Activated effector memory CD4-positive, alpha-beta T cell treated with anti-CD3 and anti-CD28 coated beads, Interleukin-2, amount 50 U/mL, for 16 hours (primary cell): ENCODE results near the gene KRTAP19-4.
"Not testable (repeated sequence)": the region's sequence is repeated elsewhere in the genome, so short reads cannot be mapped to it uniquely, and the experiment has no call there.

Experiments
- DNase-seq: peaks from one replicate; pipeline ENCODE4 v3.0.0-alpha.2; 2020

The KRTAP19-4 gene, protein sequence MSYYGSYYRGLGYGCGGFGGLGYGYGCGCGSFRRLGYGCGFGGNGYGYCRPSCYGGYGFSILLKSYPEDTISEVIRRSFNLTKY

DNA sequence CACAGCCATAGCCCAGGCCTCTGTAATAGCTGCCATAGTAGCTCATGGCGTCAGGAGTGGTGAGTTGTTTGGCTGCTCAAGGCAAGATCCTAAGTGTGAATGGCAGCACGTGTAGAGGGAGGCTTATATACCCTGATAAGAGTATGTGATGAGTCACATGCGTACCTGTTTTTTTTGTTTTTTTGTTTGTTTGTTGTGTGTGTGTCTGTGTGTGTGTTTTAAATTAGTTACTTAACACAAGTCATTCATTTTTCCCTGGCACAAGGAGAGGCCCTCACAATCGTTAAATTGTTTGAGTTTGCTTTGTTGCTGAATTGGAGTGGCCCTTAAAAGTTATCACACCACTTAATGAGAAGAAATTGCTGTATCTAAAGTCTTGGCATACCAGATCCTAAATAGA lies at the start of gene KRTAP19-4:
KRTAP19-4 (minus strand) TSS at position 101 of the 400 bp plus-strand sequence; CDS start at position 46, 55 bp downstream.
- no peak for DNase-seq

DNA sequence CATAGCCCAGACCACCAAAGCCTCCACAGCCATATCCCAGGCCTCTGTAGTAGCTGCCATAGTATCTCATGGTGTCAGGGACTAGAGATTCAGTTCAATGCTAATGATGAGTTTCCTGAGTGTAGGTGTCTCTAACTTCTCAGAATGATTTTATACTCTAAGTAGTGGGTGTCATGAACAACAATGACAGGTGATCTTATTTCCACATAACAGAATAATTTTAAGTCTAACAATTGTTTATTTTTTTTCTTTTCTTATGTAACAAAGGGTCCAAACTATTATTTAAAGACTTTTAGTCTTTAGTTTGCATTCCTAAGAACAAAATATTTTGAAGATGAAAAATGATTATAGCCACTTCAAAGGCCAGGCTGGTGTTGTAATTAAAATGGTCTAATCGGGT lies 44.8 kb upstream of the KRTAP19-4 start, which contains the start of gene KRTAP19-6:
KRTAP19-6 (minus strand) TSS at position 101 of the 400 bp plus-strand sequence; CDS start at position 70, 31 bp downstream.
- DNase-seq: no peak

DNA sequence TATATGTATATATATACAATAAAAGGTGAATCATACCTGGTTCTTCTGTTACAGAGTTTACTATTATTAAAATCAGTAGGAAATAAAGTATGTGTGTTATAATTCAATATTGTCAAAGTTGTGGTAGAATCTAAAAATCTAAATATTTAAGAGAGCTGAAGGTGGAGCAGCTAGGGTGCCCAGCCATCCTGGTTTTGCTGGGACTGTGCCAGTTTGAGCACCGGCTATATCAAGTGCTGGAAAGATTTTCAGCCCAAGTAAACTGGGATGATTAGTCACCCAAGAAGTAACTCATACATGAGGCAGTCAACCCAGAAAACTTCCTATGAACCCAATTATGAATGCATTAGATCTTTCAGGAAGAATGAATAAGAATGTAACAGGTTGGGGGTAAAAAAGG lies 21.9 kb upstream of the KRTAP19-4 start:
- DNase-seq: no peak

DNA sequence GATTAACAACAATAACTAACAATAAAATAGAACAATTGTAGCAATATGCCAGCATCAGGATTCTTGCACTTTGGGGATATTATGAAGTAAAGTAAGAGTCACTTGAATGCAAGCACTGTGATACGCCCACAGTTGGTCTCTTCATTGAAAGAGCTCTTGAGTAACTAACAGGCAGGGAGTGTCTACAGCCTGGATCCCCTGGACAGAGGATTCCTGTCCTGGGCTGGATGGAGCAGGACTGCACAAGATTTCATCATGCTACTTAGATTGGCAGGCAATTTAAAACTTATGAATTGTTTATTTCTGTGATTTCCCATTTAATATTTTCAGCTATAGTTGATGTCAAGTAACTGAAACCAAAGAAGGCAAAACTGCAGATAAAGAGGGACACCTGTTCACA lies 18.7 kb upstream of the KRTAP19-4 start:
- DNase-seq: no peak

DNA sequence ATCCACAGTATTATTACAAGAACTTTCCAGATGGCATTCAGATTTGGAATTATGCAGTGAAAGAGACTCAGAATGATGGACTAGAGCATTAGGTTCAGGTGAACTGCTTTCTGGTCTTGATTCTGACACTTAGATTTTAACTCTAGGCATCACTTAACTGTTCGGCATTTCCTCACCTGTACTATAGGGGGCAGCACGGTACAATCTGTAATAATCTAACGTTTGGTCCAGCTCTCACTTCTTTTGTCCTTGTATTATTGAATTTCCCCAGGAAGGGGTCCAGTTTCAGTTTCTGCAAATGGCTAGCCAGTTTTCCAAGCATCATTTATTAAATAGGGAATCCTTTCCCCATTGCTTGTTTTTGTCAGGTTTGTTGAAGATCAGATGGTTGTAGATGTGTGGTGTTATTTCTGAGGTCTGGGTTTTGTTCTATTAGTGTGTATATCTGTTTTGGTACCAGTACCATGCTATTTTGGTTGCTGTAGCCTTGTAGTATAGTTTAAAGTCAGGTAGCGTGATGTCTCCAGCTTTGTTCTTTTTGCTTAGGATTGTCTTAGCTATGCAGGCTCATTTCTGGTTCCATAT lies 8.7 kb upstream of the KRTAP19-4 start:
- not testable (repeated sequence) for DNase-seq

DNA sequence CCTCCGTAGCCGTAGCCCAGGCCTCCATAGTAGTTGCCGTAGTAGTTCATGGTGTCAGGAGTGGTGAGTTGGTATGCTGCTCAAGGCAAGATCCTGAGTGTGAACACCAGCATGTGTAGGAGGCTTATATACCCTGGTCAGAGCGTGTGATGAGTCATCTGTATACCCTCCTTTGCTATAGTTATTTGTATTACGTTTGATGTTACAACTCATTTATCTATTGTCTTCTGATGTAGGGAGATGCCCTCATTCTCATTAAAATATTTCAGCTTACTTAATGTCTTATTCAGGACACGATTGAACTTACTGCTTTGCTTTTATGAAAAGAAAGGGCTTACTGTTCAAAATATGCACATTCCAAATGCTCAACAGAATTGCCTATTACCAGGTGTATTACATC lies 5.1 kb upstream of the KRTAP19-4 start, which contains the start of gene KRTAP19-5:
KRTAP19-5 (minus strand) TSS at position 101 of the 400 bp plus-strand sequence; CDS start at position 50, 51 bp downstream.
- no peak for DNase-seq

DNA sequence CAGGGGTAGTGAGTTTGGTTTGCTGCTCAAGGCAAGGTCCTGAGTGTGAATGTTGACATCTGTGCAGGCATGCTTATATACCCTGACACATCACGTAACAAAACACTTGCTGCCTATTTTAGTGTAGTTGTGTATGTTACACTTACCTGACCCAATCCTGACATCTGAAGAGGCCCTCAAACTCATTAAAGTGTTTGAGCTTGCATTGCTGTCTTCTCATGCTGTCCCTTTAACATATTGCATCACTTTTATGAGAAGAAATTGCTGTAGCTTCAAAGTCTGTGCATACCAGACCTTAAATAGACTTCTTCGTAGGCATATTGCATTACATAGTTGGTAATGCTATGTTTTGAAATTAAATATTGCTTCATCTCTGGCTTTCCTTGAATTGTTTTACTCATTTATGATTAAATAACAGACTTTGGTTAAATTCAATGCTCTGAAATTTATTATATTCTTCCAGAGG lies 5.0 kb downstream of the KRTAP19-4 start, which contains the start of gene KRTAP19-3:
KRTAP19-3 (minus strand) TSS at position 51 of the 466 bp plus-strand sequence. CDS start 56 bp downstream, outside the sequence.
- DNase-seq: no peak

DNA sequence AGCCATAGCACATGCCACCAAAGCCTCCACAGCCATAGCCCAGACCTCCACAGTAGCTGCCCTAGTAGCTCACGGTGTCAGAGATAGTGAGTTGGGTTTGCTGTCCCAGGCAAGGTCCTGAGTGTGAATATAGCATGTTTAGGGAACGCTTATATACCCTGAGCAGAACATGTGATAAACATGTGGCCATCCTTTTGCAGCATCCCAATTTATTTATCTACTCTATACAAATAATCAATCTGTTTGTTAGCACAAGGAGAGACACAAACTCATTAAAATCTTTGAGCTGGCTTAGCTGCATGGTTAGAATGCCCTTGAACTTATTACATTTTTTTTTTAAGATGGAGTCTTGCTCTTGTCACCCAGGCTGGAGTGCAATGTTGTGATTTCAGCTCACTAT lies 9.6 kb downstream of the KRTAP19-4 start, which contains the start of gene KRTAP19-2:
KRTAP19-2 (minus strand) TSS at position 101 of the 400 bp plus-strand sequence; CDS start at position 13, 88 bp downstream.
- DNase-seq: no peak

DNA sequence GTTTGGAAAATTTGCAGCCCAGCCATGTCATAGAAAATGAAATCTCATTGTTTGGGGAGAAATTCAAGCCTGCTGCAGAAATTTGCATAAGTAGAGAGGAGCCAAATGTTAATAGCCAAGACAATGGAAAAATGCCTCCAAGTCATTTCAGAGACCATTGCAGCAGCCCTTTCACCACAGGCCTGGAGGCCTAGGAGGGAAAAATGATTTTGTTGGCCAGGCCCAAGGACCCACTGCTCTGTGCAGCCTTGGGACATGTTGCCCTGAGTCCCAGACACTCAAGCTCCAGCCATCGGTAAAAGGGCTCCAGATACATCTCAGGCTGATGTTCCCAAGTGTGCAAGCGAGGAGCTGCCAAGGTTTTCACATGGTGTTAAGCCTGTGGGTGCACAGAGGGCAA lies 10.8 kb downstream of the KRTAP19-4 start:
- DNase-seq: no peak

DNA sequence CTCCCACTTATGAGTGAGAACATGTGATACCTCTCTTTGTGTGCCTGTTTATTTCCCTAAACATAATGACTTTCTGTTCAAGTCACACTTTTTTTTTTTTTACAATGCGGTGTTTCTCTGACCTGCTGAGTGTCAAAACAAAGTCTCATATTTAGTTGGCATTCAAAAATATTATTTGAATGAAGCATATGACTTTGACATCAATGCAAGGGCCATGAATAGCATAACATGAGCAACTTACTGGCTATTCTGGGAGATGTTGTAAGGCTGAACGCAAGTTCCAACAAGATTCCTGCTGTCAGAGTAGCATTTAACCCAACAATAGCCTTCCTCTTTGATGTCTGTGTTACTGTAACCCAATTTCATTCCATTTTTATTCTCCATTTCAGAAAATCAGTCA lies 14.8 kb downstream of the KRTAP19-4 start:
- DNase-seq: no peak

DNA sequence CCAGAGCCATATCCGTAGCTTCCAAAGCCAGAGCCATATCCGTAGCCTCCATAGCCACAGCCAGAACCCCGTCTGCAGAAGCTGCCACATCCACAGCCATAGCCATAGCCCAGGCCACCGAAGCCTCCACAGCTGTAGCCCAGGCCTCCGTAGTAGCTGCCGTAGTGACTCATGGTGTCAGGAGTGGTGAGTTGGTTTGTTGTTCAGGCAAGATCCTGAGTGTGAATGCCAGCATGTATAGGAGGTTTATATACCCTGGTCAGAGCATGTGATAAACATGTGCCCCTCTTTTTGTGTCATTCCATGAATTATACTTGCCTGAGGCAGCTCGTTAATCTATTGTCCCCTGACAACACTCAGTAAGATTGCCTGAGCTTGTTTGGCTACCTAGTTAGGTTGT lies 16.8 kb downstream of the KRTAP19-4 start, which contains the start of gene KRTAP19-1:
KRTAP19-1 (minus strand) TSS at position 223 of the 400 bp plus-strand sequence; CDS start at position 173, 50 bp downstream.
- no peak for DNase-seq

DNA sequence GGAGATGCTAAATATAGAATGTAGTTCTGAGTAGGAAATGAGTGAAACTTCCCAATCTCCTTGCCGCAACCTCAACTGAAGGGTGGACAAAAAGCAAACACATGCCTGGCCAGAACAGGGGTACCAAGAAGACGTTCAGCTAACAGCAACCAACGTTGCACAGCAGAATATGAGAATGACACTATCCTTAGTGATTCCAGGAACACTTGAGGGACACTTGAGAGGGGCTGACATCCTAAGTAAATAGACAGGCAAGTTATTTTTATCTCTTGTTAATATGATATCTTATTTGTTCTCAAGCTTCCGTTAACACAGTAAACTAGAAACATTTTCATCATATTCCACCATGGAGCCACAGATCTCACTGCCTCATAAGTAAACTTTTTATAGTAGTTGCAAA lies 17.7 kb downstream of the KRTAP19-4 start:
- DNase-seq: no peak

DNA sequence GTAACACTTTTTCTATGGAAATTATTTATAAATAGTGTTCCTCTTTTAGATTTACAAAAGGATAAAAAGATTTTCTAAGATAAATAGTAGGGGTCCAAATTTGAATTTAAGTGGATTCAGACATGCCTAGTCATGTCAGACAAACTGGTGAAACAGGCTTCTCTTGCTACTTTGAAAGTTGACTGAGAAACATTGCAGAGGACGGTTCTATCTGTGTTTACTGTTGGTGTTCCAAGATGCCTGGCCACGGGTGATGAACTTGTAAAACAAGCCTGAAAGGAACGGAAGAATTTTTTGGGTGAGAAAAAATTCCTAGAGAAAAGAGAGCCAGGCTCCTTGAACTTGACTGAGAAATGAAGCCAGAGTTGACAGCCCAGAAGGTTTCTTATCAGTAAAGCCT lies 19.0 kb downstream of the KRTAP19-4 start:
- no peak for DNase-seq

DNA sequence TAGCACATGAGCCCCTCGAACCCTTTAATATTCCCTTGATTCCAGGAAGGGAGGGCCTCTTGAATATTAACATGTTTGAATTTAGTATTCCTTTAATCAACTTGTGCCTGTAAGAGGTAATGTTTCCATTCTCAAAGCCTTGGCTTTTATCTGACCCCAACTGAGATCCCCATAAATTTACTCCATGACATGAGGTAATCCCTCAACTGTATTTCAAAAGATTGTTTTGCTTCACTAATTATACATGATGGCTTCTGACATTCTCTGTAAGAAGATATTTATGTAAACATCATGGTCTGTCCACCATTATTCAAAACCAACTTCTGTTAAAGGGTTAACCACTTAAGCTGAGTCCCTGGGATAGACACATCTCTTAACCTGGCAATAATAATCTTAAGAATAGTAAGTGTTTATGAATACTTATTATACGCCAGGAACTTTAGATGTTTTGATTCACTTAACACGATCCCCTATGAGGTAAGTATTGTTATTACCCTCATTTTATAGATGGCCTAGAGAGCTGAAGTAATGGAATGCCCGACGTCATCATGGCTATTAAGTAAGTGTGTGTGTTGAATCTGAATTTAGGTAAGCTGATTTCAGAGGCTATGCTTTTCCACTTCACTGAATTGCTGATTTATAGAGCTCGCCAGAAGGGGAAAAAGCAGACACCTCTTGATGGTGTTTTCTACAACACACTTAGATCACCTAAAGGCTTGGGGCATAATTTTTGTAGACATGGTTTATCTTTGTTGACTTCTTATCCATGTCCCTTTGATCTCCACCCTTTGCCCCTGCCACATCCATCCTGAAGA lies 27.9 kb downstream of the KRTAP19-4 start:
- DNase-seq: no peak

DNA sequence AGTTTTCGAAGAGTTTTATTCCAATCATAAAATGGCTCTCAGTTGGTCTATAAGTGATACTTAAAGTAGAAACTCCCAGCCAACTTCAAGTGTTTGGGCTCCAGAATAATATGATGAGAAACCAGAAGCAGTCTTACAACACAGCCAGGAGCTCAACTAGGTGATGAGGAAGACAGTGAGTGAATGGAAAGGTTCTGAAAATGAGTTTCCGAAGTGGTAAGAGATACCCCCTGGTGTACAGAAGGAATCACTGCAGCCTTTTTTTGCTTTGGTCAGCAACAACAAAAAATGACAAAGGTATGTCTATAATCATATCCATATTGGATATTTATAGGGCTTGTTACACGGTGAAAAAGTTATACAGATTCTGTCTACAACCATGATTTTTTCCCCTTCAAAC lies 33.3 kb downstream of the KRTAP19-4 start:
- no peak for DNase-seq

DNA sequence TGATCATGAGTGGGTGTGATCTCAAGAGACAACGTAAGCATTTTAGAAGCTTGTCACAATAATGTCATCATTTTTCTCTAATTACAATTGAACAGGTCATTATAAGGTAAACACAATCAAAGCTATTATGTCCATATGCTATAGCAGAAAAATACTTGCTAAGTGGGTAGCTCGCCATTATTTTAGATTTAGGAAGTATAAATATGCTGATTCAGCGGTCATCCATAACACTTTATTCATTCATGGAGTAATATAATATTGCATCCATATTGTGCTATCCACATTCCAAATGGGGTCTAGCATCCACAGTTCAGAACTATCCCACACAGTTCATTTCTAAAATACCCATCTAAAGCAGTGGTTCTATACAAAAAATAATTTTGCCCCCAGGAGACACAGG lies 48.5 kb downstream of the KRTAP19-4 start:
- no peak for DNase-seq

DNA sequence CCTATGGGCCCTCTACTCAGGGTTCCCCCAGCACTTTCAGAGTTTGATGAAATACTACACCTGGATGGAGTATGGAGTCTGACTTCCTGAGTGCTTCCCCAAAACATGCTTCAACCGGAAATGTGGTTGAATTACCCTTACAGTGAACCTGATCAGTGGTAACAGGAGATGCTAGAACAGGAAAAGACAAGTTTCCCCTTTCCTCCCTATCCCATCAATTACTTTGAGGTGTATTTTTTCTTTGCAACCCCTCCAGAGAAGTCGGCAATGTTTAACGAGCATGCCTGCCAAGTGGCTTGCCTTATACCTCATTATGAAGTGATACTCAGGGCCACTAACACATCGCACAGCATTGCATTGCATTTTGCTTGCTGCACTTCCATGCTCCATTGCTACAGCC lies 49.9 kb downstream of the KRTAP19-4 start:
- DNase-seq: no peak
